K562 (cell line): ENCODE measurements around the gene SND1. TPM values are rescaled to one million over a fixed set of nuclear protein-coding genes. Genes with fewer than 3 reads are reported as not detected.

Experiments
- CHD2 ChIP-seq: IDR thresholded peaks from 2 replicates; pipeline ENCODE4 v1.6.1; 2011; ENCODE audit warnings: low read depth, low read length
- CTCF ChIP-seq, 3 experiments: IDR thresholded peaks in 2 of 3; conservative IDR thresholded peaks in 1 of 3; 2 replicates each; pipeline ENCODE4 v1.5.1; 2011 to 2012; ENCODE audit warnings: low read length in 3 of 3, mild to moderate bottlenecking in 3 of 3, control low read depth in 2 of 3, improper control_type of control experiment in 1 of 3, inconsistent platforms in 1 of 3, low read depth in 1 of 3, mixed read lengths in 1 of 3, moderate library complexity in 1 of 3; ENCODE audit not compliant: insufficient read depth in 2 of 3
- FOSL1 ChIP-seq: fragments of 200-800 bp; sonication (Bioruptor generic); conservative IDR thresholded peaks from 2 replicates; pipeline ENCODE4 v1.6.1; 2016; ENCODE audit warnings: missing genetic modification characterization, missing compliant biosample characterization
- FOXM1 ChIP-seq, 2 experiments: fragments of 450-650 bp in 1 of 2; sonication (generic) in 1 of 2; formaldehyde crosslinking in 1 of 2; IDR thresholded peaks; 2 replicates each; pipeline versions ENCODE4 v1.6.1 to v1.9.0; 2017 to 2022; ENCODE audit warnings: low read depth in 2 of 2, mild to moderate bottlenecking in 2 of 2, missing genetic modification reagents in 1 of 2, moderate library complexity in 1 of 2
- MNT ChIP-seq, 2 experiments: fragments of 450-650 bp; conservative IDR thresholded peaks; 2 replicates each; pipeline ENCODE4 v1.6.1; 2017; ENCODE audit warnings: mild to moderate bottlenecking in 2 of 2, moderate library complexity in 2 of 2
- PKNOX1 ChIP-seq: fragments of 450-650 bp; IDR thresholded peaks from 2 replicates; pipeline ENCODE4 v1.6.1; 2016
- TFE3 ChIP-seq: fragments of 450-650 bp; formaldehyde crosslinking; IDR thresholded peaks from 2 replicates; pipeline ENCODE4 v1.4.0; 2020; ENCODE audit warnings: mild to moderate bottlenecking, mixed read lengths
- TSHZ1 ChIP-seq: fragments of 250-450 bp; sonication (Bioruptor Pico); IDR thresholded peaks from 2 replicates; pipeline ENCODE4 v1.4.0; 2020; ENCODE audit warnings: mild to moderate bottlenecking, moderate library complexity
- ZBTB2 ChIP-seq: fragments of 450-650 bp; IDR thresholded peaks from 2 replicates; pipeline ENCODE4 v1.6.1; 2016; ENCODE audit warnings: antibody characterized with exemption
- ZBTB26 ChIP-seq: fragments of 450-650 bp; formaldehyde crosslinking; IDR thresholded peaks from 2 replicates; pipeline ENCODE4 v1.4.0; 2022; ENCODE audit warnings: missing genetic modification characterization
- ZBTB9 ChIP-seq: fragments of 450-650 bp; formaldehyde crosslinking; IDR thresholded peaks from 2 replicates; pipeline ENCODE4 v1.4.0; 2020; ENCODE audit warnings: mild to moderate bottlenecking, moderate library complexity
- ZNF316 ChIP-seq: fragments of 450-650 bp; IDR thresholded peaks from 2 replicates; pipeline ENCODE4 v1.6.1; 2016
- ZNF507 ChIP-seq: conservative IDR thresholded peaks from 2 replicates; pipeline ENCODE4 v1.6.1; 2017; ENCODE audit warnings: missing genetic modification characterization, missing compliant biosample characterization
- polyA plus RNA-seq, 8 experiments: library from polyadenylated mRNA; depleted of rRNA in 4 of 8; stranded (reverse) in 5 of 8; unstranded in 3 of 8; fragments of >200 nt; fragmentation: Nextera tagmentation in 2 of 8; fragmentation: Illumina TruSeq in 1 of 8; extraction: Ambion mirVana in 2 of 8; extraction: Trizol in 1 of 8; gene quantifications; 2 replicates each; pipeline versions ENCODE4 v1.2.1 to v1.2.3, GENCODE V29; 2011 to 2014; ENCODE audit warnings: inconsistent platforms in 1 of 8, missing spikeins in 1 of 8
- total RNA-seq, 7 experiments: library from RNA; depleted of rRNA in 6 of 7; stranded (reverse); fragments of >200 nt in 6 of 7; fragmentation: Illumina TruSeq in 2 of 7; extraction: Trizol in 2 of 7; gene quantifications; 2 replicates each; pipeline versions ENCODE4 v1.2.1 to v1.2.3, GENCODE V29; 2011 to 2021; ENCODE audit warnings: low replicate concordance in 1 of 7

SND1 gene
- total and polyA plus RNA-seq, 9 of the 15 experiments (the other 6 are each of a cell fraction or from before 2014, with no cell fraction given): 46.5 to 307 (median 191) TPM

GRCh38 chr7:127708788-127709187 is 56.8 kb downstream of the SND1 start (continued):
- TF ChIP-seq TSHZ1 (CRISPR knock-in tag) (no peak), FOXM1 (IDR thresholded peaks at IDR 0.05; ENCODE audit: low read depth) (no peak), FOXM1 (CRISPR knock-in tag; IDR thresholded peaks at IDR 0.05; ENCODE audit: low read depth) (no peak), ZNF316 (no peak), ZBTB9 (no peak), PKNOX1 (no peak), ZBTB2 (no peak), ZNF507 (tag) (no peak), ZBTB26 (CRISPR knock-in tag) (0 out of 2 replicates have a peak, but pooled peaks have one; percentile 41), FOSL1 (no peak), TFE3 (CRISPR knock-in tag) (no peak), CHD2 (no peak), MNT (conservative IDR thresholded peaks at IDR 0.05) (0 out of 4 replicates have a peak, but pooled peaks of 1 of the 2 experiments have one; percentile 10), CTCF (IDR thresholded peaks at IDR 0.05 in 2 of 3, conservative IDR thresholded peaks at IDR 0.05 in 1 of 3; ENCODE audit: insufficient read depth in 2 of 3, low read depth in 1 of 3, low read length in 3 of 3) (peak; percentile 67 to 84 (median 77))
